ENCODE measurements around the gene SHROOM1.

- TF ChIP-seq CTCF (conservative IDR thresholded peaks at IDR 0.05) = no peak
- TF ChIP-seq EZH2 (IDR thresholded peaks at IDR 0.05; ENCODE audit: low read depth) = no peak
Observed at GRCh38 chr5:132778129-132778528, 52.3 kb downstream of the SHROOM1 start.
